ENCODE data around the gene HIF3A. TPM values are rescaled to one million over a fixed set of nuclear protein-coding genes. Genes with fewer than 3 reads are reported as not detected.

The HIF3A gene
- total and polyA plus RNA-seq, 2 of the 4 experiments (the other 2 are of a cell fraction), result 0.02 TPM; not detected in 1

GRCh38 chr19:46309056-46309455 is 12.2 kb downstream of the HIF3A start:
- Histone ChIP-seq H3K4me2 (ENCODE audit: low read depth, low read length) (no peak overlapping the region), H3K9ac (ENCODE audit: low read depth, low read length) (no peak overlapping the region), H3K27me3 (ENCODE audit: control insufficient read depth, insufficient read depth, low read length) (peaks cover 2% of the 10 kb centered on the region; the same call in 1 of the 2 replicates), H3K18ac (ENCODE audit: low read depth, low read length) (no peak overlapping the region), H3K79me1 (ENCODE audit: low read depth in 1 of 2, low read length in 2 of 2) (no peaks in the 10 kb centered on the region), H2AK5ac (ENCODE audit: low read depth, low read length) (no peak overlapping the region), H4K8ac (ENCODE audit: low read depth in 2 of 2, low read length in 2 of 2) (no peak overlapping the region), H3K14ac (replicated peaks; ENCODE audit: low read depth, low read length) (no peak overlapping the region), H2AFZ (replicated peaks; ENCODE audit: low read length, poor library complexity) (no peak overlapping the region), H3K36me3 (ENCODE audit: control insufficient read depth, insufficient read depth, low read length) (no peaks in the 10 kb centered on the region), H3K9me3 (ENCODE audit: control insufficient read depth, insufficient read depth, low read length) (peaks cover 9% of the 10 kb centered on the region), H3K4ac (ENCODE audit: low read depth, low read length) (no peak overlapping the region), H2BK120ac (ENCODE audit: low read depth, low read length) (no peak overlapping the region), H2BK15ac (ENCODE audit: low read depth, low read length) (no peak overlapping the region), H3K9me1 (ENCODE audit: insufficient read depth, low read length) (no peaks in the 10 kb centered on the region), H4K20me1 (ENCODE audit: insufficient read depth, low read length) (no peaks in the 10 kb centered on the region), H3K56ac (ENCODE audit: extremely low read depth, insufficient read depth, low read length) (no peak overlapping the region), H4K5ac (ENCODE audit: low read depth, low read length) (no peak overlapping the region), H2AK9ac (replicated peaks; ENCODE audit: low read depth, low read length, poor library complexity) (no peak overlapping the region), H3K4me1 (ENCODE audit: control insufficient read depth, insufficient read depth, low read length) (no peaks in the 10 kb centered on the region), H3K23ac (ENCODE audit: low read depth, low read length) (no peak overlapping the region), H3K4me3 (ENCODE audit: insufficient read depth, low read depth, low read length) (no peak overlapping the region), H4K91ac (ENCODE audit: insufficient read depth, low read depth, low read length) (no peak overlapping the region), H2BK20ac (ENCODE audit: low read depth, low read length) (no peak overlapping the region), H3K27ac (ENCODE audit: insufficient read depth, low read length) (no peak overlapping the region), H2BK5ac (ENCODE audit: low read depth, low read length, poor library complexity, severe bottlenecking) (no peak overlapping the region)
- no peak for DNase-seq
- CTCF ChIA-PET, result no interaction called here
- in situ Hi-C loops (cut with MboI; ENCODE audit: low sequenced_read_pairs), result no loop called here
- intact Hi-C loops (cut with micrococcal nuclease), result no loop called here
- no peak for ATAC-seq (ENCODE audit: low read depth)
- POLR2A ChIA-PET (ENCODE audit: unreplicated experiment), result no interaction called here
- dilution Hi-C loops (cut with HindIII; ENCODE audit: low sequenced_read_pairs, unreplicated experiment), result no loop called here
- 69% methylated on average over 8 of the region's 10 CpGs; no CpG with 5 or more reads in 1 of the 2 experiments for WGBS, 2 experiments (ENCODE audit: extremely low coverage in 2 of 2, insufficient read length in 1 of 2)
- no peak for TF ChIP-seq FOS (IDR thresholded peaks at IDR 0.05; ENCODE audit: low read depth, low read length)
- BruUV-seq (replicated peaks), result no TSS peak
